Left forelimb (tissue), 1 donor: Measurements from ENCODE around the gene THBS2.
"Not testable (repeated sequence)": the region's sequence is repeated elsewhere in the genome, so short reads cannot be mapped to it uniquely, and the experiment has no call there.

Source experiments
- DNase-seq: peaks from one replicate; pipeline ENCODE4 v3.0.0-alpha.2; 2018; ENCODE audit warnings: low spot score

Gene THBS2

GRCh38 chr6:169253337-169254238 is at the start of gene THBS2:
THBS2 (minus strand) TSS chr6:169253846; CDS start chr6:169250784, 3,062 bp downstream.
- peak; percentile 85 for DNase-seq

- DNase-seq: no peak
These were observed 49.1 kb upstream of the THBS2 start for GRCh38 chr6:169302716-169303115.

GRCh38 chr6:169302255-169302654 is 48.6 kb upstream of the THBS2 start:
- DNase-seq: no peak

- DNase-seq: no peak
These were observed 47.3 kb upstream of the THBS2 start for GRCh38 chr6:169300916-169301315.

- DNase-seq: not testable (repeated sequence)
These were observed 45.0 kb upstream of the THBS2 start for GRCh38 chr6:169298626-169299025.

- DNase-seq: no peak
These were observed 43.0 kb upstream of the THBS2 start for GRCh38 chr6:169296622-169297021.

GRCh38 chr6:169296170-169296569 is 42.5 kb upstream of the THBS2 start:
- no peak for DNase-seq

DNA sequence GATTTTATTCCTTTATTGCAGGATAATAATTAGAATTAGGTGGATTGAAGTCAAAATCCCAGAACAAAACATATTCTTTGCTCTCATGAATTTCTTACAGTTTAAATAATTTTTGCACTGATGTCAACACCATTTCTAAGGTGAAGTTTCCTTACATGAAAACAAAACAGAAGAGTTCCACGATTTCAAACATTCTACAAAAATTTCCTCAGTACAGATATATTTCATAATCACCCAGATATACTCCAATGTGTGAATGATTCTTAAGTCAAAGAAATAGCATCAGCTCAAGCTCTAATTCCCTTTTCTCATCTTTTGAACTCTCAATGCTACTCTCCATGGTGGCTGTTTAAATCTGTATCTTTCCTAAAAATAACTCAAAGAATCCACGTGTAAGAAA is 39.5 kb upstream of the THBS2 start:
- no peak for DNase-seq

- no peak for DNase-seq
These were observed 38.9 kb upstream of the THBS2 start for GRCh38 chr6:169292338-169293124.

- no peak for DNase-seq
These were observed 38.1 kb upstream of the THBS2 start for GRCh38 chr6:169291646-169292337.

DNA sequence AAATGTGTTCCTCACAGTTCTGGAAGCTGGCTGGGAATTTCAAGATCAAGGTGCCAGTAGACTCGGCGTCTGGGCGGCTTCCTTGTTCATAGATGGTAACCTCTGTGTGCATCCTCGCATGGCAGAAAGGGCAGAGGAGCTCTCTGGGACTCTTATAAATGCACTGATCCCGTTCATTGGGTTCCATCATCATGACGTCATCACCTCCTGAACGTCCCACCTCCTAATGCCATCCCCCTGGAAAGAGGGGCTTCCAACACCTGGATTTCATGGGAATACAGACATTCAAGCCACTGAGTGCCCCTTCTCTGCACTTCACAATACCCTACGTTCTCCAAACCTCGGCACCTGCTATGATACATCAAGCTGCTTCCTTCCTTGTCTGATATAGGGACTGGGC is 37.5 kb upstream of the THBS2 start:
- no peak for DNase-seq

- no peak for DNase-seq
These were observed 36.1 kb upstream of the THBS2 start for GRCh38 chr6:169289619-169290339.

DNA sequence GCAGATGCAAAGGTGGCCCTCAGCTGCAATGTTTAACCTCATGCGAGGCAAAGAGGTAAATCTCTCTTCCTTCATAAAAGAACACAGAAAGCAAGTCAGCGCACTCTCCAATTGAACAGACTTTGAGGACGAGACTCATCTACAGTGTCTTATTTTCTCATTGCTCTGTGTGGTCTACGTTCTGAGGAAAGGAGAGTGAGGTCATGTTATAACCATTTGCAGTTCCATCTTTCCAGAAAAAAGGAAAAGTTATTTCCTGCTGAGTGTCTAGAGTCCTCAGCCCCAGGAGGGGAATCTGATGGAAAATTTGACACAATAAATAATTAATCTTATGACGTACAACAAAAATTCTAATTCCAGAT is 35.6 kb upstream of the THBS2 start:
- DNase-seq: no peak

GRCh38 chr6:169288591-169288990 is 34.9 kb upstream of the THBS2 start:
- no peak for DNase-seq

- no peak for DNase-seq
These were observed 34.0 kb upstream of the THBS2 start for GRCh38 chr6:169287675-169288074.

DNA sequence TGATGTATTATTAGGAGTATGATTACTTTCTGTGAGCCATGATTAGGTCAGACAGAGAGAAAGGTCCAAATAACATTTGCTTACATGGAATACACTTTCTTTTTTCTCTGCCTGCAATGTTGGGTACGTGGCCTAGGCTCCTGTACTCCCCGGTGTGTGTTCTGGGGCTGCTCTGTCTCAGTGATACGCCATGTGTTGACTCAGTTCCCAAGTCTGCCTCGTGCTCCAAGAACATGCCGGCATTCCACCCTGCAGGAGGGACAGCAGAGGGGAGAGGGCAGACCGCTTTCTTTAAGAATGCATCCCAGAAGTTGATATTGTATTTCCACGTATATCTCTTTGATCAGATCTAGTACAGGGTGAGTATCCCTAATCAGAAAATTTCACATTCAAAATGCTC is 33.3 kb upstream of the THBS2 start:
- no peak for DNase-seq

DNA sequence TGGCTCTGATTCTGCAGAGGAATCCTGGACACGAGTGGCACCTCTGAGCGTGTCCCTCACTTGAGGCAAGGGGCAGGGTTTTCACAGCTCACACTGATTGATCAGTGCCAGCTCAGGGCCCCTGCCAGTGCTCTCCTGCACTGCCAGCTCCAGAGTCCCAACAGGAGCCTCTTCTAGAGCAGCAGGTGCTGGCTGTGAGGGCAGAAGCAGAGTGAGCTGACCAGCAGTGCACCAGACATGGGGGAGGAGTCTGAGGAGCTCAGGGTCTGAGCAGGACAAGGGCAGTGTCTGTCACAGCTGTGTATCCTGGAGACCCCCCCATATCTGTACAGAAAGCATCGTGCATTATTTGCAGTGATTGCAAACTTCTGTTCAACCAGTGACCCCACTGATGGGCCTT is 31.5 kb upstream of the THBS2 start:
- no peak for DNase-seq

GRCh38 chr6:169283924-169284323 is 30.3 kb upstream of the THBS2 start:
- no peak for DNase-seq

GRCh38 chr6:169282043-169282442 is 28.4 kb upstream of the THBS2 start:
- DNase-seq: no peak

DNA sequence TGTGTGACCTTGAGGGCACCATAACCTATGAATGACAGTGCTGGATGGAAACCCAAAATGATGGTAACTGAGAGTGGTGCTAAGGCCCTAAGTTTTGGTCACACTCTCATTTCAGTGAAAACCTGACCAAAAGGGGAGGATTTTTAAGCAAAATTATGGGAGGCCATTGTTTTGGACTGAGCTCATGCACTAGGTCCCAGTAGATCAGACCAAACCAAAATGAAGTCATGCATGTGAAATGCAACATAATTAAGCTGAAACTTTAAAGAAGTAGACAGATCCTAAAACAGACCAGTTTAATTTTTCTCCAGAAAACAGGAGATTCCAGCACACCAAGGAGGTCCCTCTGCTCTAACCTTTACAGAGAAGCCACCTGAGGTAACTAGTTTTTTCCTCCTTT is 24.0 kb upstream of the THBS2 start:
- no peak for DNase-seq

GRCh38 chr6:169274781-169275180 is 21.1 kb upstream of the THBS2 start:
- no peak for DNase-seq

DNA sequence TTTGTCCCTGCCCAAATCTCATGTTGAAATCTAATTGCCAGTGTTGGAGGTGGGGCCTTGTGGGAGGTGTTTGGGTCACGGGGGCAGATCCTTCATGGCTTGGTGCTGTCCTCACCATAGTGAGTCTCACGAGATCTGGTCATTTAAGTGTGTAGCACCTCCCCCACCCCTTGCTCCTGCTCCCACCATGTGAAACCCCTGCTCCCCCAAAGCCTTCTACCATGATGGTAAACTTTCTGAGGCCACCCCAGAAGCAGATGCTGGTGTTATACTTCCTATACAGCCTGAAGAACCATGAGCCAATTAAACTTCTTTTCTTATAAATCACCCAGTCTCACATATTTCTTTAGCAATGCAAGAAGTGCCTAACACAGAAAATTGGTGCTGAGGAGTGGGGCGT is 19.9 kb upstream of the THBS2 start:
- DNase-seq: no peak
